ENCODE measurements around the gene KIAA1671. TPM values are rescaled to one million over a fixed set of nuclear protein-coding genes. Genes with fewer than 3 reads are reported as not detected.

The KIAA1671 gene
- total RNA-seq, 4 donors from 2014 or later: 20.9 to 41.8 (median 28.4) TPM

DNA sequence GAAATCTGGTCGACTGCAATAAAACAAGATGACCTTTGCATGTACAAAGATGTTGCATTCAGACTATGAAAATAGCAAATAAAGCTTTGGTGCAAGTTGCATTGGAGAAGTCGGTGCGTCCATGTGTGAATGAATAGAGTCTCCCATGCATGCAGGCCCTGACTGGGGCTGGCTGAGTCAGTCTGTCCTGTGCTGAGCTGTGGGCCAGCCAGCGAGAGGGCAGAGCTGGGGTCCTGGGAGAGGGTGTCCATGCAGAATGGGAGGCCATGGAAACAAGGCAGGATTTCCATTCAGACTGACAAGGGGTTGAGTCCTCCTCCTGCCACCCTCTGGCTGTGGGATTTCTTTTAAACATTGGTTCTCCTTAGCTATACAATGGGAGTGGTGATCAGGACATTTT is 244.8 kb downstream of the KIAA1671 start:
- 81 to 91% methylated on average over 2 to 4 of the region's 4 CpGs for WGBS, 2 donors (ENCODE audit: low coverage in 1 of 2)
- Histone ChIP-seq H3K27me3 (no peaks in the 10 kb centered on the region), H3K4me3 (no peak overlapping the region), H3K9me3 (no peaks in the 10 kb centered on the region), H3K36me3 (peaks cover 0 to 80% of the 10 kb centered on the region in 2 donors), H3K27ac (no peak overlapping the region), H3K4me1 (no peaks in the 10 kb centered on the region)
- ATAC-seq: no peak
- TF ChIP-seq POLR2A (IDR thresholded peaks at IDR 0.05) (no peak), POLR2AphosphoS5 (IDR thresholded peaks at IDR 0.05) (no peak), EP300 (IDR thresholded peaks at IDR 0.05) (no peak)
- TF ChIP-seq, protein P1, sequence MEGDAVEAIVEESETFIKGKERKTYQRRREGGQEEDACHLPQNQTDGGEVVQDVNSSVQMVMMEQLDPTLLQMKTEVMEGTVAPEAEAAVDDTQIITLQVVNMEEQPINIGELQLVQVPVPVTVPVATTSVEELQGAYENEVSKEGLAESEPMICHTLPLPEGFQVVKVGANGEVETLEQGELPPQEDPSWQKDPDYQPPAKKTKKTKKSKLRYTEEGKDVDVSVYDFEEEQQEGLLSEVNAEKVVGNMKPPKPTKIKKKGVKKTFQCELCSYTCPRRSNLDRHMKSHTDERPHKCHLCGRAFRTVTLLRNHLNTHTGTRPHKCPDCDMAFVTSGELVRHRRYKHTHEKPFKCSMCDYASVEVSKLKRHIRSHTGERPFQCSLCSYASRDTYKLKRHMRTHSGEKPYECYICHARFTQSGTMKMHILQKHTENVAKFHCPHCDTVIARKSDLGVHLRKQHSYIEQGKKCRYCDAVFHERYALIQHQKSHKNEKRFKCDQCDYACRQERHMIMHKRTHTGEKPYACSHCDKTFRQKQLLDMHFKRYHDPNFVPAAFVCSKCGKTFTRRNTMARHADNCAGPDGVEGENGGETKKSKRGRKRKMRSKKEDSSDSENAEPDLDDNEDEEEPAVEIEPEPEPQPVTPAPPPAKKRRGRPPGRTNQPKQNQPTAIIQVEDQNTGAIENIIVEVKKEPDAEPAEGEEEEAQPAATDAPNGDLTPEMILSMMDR (IDR thresholded peaks at IDR 0.05): no peak

- Histone ChIP-seq H3K4me3 (no peak within 1 kb of the TSS), H3K4me1 (no peaks in the 10 kb centered on the region), H3K27me3 (no peaks in the 10 kb centered on the region), H3K9me3 (no peaks in the 10 kb centered on the region), H3K27ac (no peak within 1 kb of the TSS), H3K36me3 (peaks cover 0 to 60% of the 10 kb centered on the region in 2 donors)
- WGBS, 2 donors (ENCODE audit: low coverage in 1 of 2): no CpG with 5 or more reads among the region's 17 CpGs
- TF ChIP-seq POLR2AphosphoS5 (IDR thresholded peaks at IDR 0.05): no peak
- no peak for ATAC-seq
These were observed 247.4 kb downstream of the KIAA1671 start, which contains the start of gene CRYBB3 for GRCh38 chr22:25199731-25200520. Gene CRYBB3 (plus strand): TSS chr22:25199858. CDS start chr22:25201397, 1,539 bp downstream.

DNA sequence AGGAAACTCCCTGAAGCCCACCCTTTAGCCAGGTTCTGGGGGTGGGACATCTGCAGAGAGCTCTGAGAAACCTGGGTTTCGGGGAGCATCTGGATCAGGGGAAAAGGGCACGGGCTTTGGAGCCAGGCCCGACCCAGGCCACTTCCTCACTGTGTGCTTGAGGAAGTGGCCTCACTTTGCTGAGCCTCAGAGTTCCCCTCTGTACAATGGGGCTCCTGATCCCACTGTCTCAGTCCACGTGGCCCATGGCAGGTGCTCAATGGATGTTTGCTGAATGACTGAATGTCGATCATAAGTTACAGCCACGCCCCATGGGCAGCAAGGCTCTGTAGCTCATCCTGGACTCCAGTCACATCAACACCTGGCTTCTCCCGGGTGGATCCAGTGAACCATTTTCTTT is 248.5 kb downstream of the KIAA1671 start:
- Histone ChIP-seq H3K27ac (no peak overlapping the region), H3K9me3 (no peaks in the 10 kb centered on the region), H3K36me3 (peaks cover 0 to 49% of the 10 kb centered on the region in 2 donors), H3K4me3 (no peak overlapping the region), H3K4me1 (no peaks in the 10 kb centered on the region), H3K27me3 (no peaks in the 10 kb centered on the region)
- ATAC-seq: no peak
- TF ChIP-seq, protein P1 (IDR thresholded peaks at IDR 0.05): no peak
- no peak for TF ChIP-seq POLR2AphosphoS5 (IDR thresholded peaks at IDR 0.05)
- no peak for TF ChIP-seq POLR2A (IDR thresholded peaks at IDR 0.05)
- no peak for TF ChIP-seq EP300 (IDR thresholded peaks at IDR 0.05)
- WGBS, 2 donors (ENCODE audit: low coverage in 1 of 2): 79% methylated on average over 3 of the region's 7 CpGs; no CpG with 5 or more reads in 1 of the 2 donors

- no peaks in the 10 kb centered on the region for H3K27me3 ChIP-seq
- H3K9me3 ChIP-seq: no peaks in the 10 kb centered on the region
- TF ChIP-seq POLR2A (IDR thresholded peaks at IDR 0.05): no peak
- TF ChIP-seq EP300 (IDR thresholded peaks at IDR 0.05): no peak
- TF ChIP-seq POLR2AphosphoS5 (IDR thresholded peaks at IDR 0.05): no peak
- TF ChIP-seq, protein P1 (IDR thresholded peaks at IDR 0.05): no peak
- no peaks in the 10 kb centered on the region for H3K4me1 ChIP-seq
- no peak overlapping the region for H3K27ac ChIP-seq
- WGBS, 2 donors (ENCODE audit: low coverage in 1 of 2): 51 to 68% methylated on average over 3 to 5 of the region's 10 CpGs
- ATAC-seq: no peak
- peaks cover 0 to 42% of the 10 kb centered on the region in 2 donors for H3K36me3 ChIP-seq
- H3K4me3 ChIP-seq: no peak overlapping the region
These were observed 249.2 kb downstream of the KIAA1671 start for GRCh38 chr22:25201557-25202273.

GRCh38 chr22:25202290-25202921 is 249.9 kb downstream of the KIAA1671 start:
- Histone ChIP-seq H3K27ac (no peak overlapping the region), H3K9me3 (no peaks in the 10 kb centered on the region), H3K36me3 (peaks cover 0 to 35% of the 10 kb centered on the region in 2 donors), H3K4me3 (no peak overlapping the region), H3K4me1 (no peaks in the 10 kb centered on the region), H3K27me3 (no peaks in the 10 kb centered on the region)
- no peak for TF ChIP-seq EP300 (IDR thresholded peaks at IDR 0.05)
- no peak for TF ChIP-seq POLR2AphosphoS5 (IDR thresholded peaks at IDR 0.05)
- no peak for TF ChIP-seq POLR2A (IDR thresholded peaks at IDR 0.05)
- TF ChIP-seq, protein P1 (IDR thresholded peaks at IDR 0.05): peak; percentile 63 to 92 (median 77)
- 38 to 60% methylated on average over 6 to 10 of the region's 15 CpGs for WGBS, 2 donors (ENCODE audit: low coverage in 1 of 2)
- peak; percentile 63 for ATAC-seq

Measured in gastroesophageal sphincter (tissue), 4 donors.